Bronchial epithelial cell (primary cell): ENCODE results near the gene TSR1. TPM values are rescaled to one million over a fixed set of nuclear protein-coding genes. Genes with fewer than 3 reads are reported as not detected.

Experiments
- DNase-seq: peaks from one replicate; pipeline ENCODE4 v3.0.0-alpha.2; 2010; ENCODE audit warnings: low read depth
- FAIRE-seq: peaks from 2 replicates; lab custom pipeline; 2011; peaks lifted over from hg19 to GRCh38; lab: Jason Lieb, UNC
- H3K27me3 ChIP-seq: 2 replicates; pipeline ENCODE4 v1.5.1; 2011; ENCODE audit warnings: low read length; ENCODE audit not compliant: control insufficient read depth, insufficient read depth
- H3K36me3 ChIP-seq: 2 replicates; pipeline ENCODE4 v1.5.1; 2011; ENCODE audit warnings: low read length; ENCODE audit not compliant: control insufficient read depth, insufficient read depth
- H3K4me3 ChIP-seq: 2 replicates; pipeline ENCODE4 v1.5.1; 2011; ENCODE audit warnings: mild to moderate bottlenecking, low read depth, low read length, control low read depth
- total RNA-seq: library from RNA; depleted of rRNA; stranded (reverse); fragments of >200 nt; gene quantifications from 2 replicates; pipeline ENCODE4 v1.2.1, GENCODE V29; 2014
- TF ChIP-seq, protein P1 (sequence below): IDR thresholded peaks from 2 replicates; pipeline ENCODE4 v1.5.1; 2011; ENCODE audit warnings: mild to moderate bottlenecking, moderate library complexity, low read length, control low read depth, inconsistent platforms; ENCODE audit not compliant: insufficient read depth, severe bottlenecking

TSR1 gene
- total RNA-seq, 1 donor from 2014 or later, result 72.1 TPM

- no peak for FAIRE-seq
- peaks cover 19% of the 10 kb centered on the region for H3K36me3 ChIP-seq
Observed at GRCh38 chr17:2375406-2375805, 39.1 kb upstream of the TSR1 start.

DNA sequence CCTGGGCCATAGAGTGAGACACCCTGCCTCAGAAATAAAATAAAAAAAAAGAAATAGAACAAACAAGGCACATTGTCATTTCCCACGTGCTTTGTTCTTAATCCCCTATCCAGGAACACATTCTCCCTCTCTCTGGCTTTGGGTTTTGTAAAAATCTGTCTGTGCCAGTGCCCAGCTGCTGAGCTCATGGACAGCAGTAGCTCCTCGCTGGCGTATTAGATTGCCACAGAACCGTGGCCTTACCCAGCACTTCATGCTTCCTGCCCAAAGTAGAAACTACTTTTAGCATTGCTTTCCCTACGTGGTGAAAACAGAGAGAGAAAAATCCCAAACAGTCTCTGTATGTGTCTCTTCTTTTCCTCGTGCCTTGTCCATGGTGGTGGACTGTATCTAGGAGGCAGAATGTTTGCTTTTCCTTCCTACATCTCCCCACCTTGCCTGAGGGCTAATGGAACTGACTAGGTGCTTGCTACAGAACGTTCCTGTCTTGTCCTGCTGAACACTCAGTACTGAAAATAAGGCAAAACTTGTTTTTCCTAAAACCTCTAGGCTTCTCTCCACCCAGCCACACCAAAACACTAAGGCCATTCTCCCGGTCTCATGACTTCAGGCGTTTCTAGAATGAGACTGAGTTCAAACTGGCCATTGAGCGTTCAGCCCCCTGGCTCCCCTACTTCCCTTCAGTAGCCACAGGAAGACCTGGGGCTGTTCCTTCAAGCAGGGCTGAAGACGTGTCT is 38.5 kb upstream of the TSR1 start:
- Histone ChIP-seq H3K27me3 (no peaks in the 10 kb centered on the region), H3K4me3 (no peak overlapping the region), H3K36me3 (peaks cover 16% of the 10 kb centered on the region)
- TF ChIP-seq, protein P1, sequence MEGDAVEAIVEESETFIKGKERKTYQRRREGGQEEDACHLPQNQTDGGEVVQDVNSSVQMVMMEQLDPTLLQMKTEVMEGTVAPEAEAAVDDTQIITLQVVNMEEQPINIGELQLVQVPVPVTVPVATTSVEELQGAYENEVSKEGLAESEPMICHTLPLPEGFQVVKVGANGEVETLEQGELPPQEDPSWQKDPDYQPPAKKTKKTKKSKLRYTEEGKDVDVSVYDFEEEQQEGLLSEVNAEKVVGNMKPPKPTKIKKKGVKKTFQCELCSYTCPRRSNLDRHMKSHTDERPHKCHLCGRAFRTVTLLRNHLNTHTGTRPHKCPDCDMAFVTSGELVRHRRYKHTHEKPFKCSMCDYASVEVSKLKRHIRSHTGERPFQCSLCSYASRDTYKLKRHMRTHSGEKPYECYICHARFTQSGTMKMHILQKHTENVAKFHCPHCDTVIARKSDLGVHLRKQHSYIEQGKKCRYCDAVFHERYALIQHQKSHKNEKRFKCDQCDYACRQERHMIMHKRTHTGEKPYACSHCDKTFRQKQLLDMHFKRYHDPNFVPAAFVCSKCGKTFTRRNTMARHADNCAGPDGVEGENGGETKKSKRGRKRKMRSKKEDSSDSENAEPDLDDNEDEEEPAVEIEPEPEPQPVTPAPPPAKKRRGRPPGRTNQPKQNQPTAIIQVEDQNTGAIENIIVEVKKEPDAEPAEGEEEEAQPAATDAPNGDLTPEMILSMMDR, result no peak
- no peak for DNase-seq
- no peak for FAIRE-seq

More at GRCh38 chr17:2375406-2375805, 39.1 kb upstream of the TSR1 start:
- Histone ChIP-seq H3K27me3 (no peaks in the 10 kb centered on the region), H3K4me3 (no peak overlapping the region)
- TF ChIP-seq, protein P1, result no peak
- DNase-seq, result no peak

- no peak for FAIRE-seq
- H3K36me3 ChIP-seq, result peaks cover 13% of the 10 kb centered on the region
Observed at GRCh38 chr17:2373179-2373578, 36.9 kb upstream of the TSR1 start.

GRCh38 chr17:2372681-2373080 is 36.4 kb upstream of the TSR1 start:
- H3K4me3 ChIP-seq, result no peak overlapping the region
- FAIRE-seq (no peak), DNase-seq (no peak)
- no peaks in the 10 kb centered on the region for H3K27me3 ChIP-seq
- peaks cover 14% of the 10 kb centered on the region for H3K36me3 ChIP-seq
- TF ChIP-seq, protein P1, result no peak

More at GRCh38 chr17:2373179-2373578, 36.9 kb upstream of the TSR1 start:
- TF ChIP-seq, protein P1, result no peak
- H3K27me3 ChIP-seq, result no peaks in the 10 kb centered on the region
- H3K4me3 ChIP-seq, result no peak overlapping the region
- no peak for DNase-seq

DNA sequence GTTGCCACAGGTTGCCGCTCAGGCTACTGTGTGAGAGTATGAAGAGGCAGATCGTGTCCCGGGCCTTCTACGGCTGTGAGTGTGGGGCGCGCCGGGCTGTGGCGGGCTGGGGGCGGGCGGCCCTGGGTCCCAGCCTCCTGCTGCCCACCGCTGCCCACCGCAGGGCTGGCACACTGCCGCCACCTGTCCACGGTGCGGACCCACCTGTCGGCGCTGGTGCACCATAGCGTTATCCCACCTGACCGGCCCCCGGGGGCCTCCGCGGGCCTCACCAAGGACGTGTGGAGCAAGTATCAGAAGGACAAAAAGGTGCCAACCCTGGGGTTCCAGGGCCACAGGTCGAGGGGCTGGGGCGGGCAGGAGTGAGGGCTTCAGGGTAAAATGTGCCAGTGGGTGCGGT is 35.9 kb upstream of the TSR1 start:
- Histone ChIP-seq H3K27me3 (no peaks in the 10 kb centered on the region), H3K36me3 (peaks cover 14% of the 10 kb centered on the region), H3K4me3 (no peak overlapping the region)
- no peak for DNase-seq
- TF ChIP-seq, protein P1, result no peak
- FAIRE-seq, result no peak
